HepG2 (cell line): Measurements from ENCODE around the gene RNPS1. TPM values are rescaled to one million over a fixed set of nuclear protein-coding genes. Genes with fewer than 3 reads are reported as not detected.

Experiments used
- BRF2 ChIP-seq: sonication (generic); formaldehyde crosslinking; IDR thresholded peaks from 2 replicates; pipeline ENCODE4 v1.8.1; 2022; ENCODE audit warnings: mild to moderate bottlenecking, missing genetic modification reagents
- EED ChIP-seq: sonication (generic); formaldehyde crosslinking; IDR thresholded peaks from 2 replicates; pipeline ENCODE4 v1.5.0; 2020; ENCODE audit warnings: mild to moderate bottlenecking, missing genetic modification reagents
- HHEX ChIP-seq: IDR thresholded peaks from 2 replicates; pipeline ENCODE4 v1.6.1; 2016; ENCODE audit warnings: control low read depth
- KDM6A ChIP-seq: IDR thresholded peaks from 2 replicates; pipeline ENCODE4 v1.6.1; 2016; ENCODE audit warnings: low read depth
- KMT2A ChIP-seq: sonication (generic); formaldehyde crosslinking; IDR thresholded peaks from 2 replicates; pipeline ENCODE4 v1.4.0; 2020; ENCODE audit warnings: missing genetic modification reagents
- PCBP1 ChIP-seq: fragments of 200-400 bp; formaldehyde crosslinking; IDR thresholded peaks from 2 replicates; pipeline ENCODE4 v1.6.1; 2017; ENCODE audit warnings: mild to moderate bottlenecking, low read depth, low read length, borderline replicate concordance
- PRMT3 ChIP-seq: sonication (generic); formaldehyde crosslinking; IDR thresholded peaks from 2 replicates; pipeline ENCODE4 v1.8.1; 2022; ENCODE audit warnings: low read depth, mild to moderate bottlenecking, moderate library complexity, missing genetic modification reagents, borderline replicate concordance
- TBL1XR1 ChIP-seq: fragments of 150-350 bp; IDR thresholded peaks from 2 replicates; pipeline ENCODE4 v1.6.1; 2014; ENCODE audit warnings: borderline replicate concordance, low read length; ENCODE audit not compliant: partially characterized antibody
- TFDP2 ChIP-seq: sonication (generic); formaldehyde crosslinking; IDR thresholded peaks from 2 replicates; pipeline ENCODE4 v1.4.0; 2020; ENCODE audit warnings: missing genetic modification reagents
- ZBTB1 ChIP-seq: sonication (generic); formaldehyde crosslinking; IDR thresholded peaks from 2 replicates; pipeline ENCODE4 v1.4.0; 2020; ENCODE audit warnings: missing genetic modification reagents, borderline replicate concordance
- ZBTB40 ChIP-seq, 2 experiments: fragments of 450-650 bp in 1 of 2; sonication (generic) in 1 of 2; formaldehyde crosslinking in 1 of 2; IDR thresholded peaks; 2 replicates each; pipeline versions ENCODE4 v1.6.1 to v1.8.0; 2016 to 2022; ENCODE audit warnings: antibody characterized with exemption in 1 of 2, mild to moderate bottlenecking in 1 of 2, missing genetic modification reagents in 1 of 2
- ZNF331 ChIP-seq: sonication (generic); formaldehyde crosslinking; IDR thresholded peaks from 2 replicates; pipeline ENCODE4 v1.4.0; 2020; ENCODE audit warnings: missing genetic modification reagents
- ZNF34 ChIP-seq: sonication (generic); formaldehyde crosslinking; IDR thresholded peaks from 2 replicates; pipeline ENCODE4 v1.4.0; 2020; ENCODE audit warnings: mild to moderate bottlenecking, missing genetic modification reagents, borderline replicate concordance
- ZNF510 ChIP-seq: sonication (generic); formaldehyde crosslinking; IDR thresholded peaks from 2 replicates; pipeline ENCODE4 v1.4.0; 2020; ENCODE audit warnings: low read depth, mild to moderate bottlenecking, missing genetic modification reagents
- ZNF713 ChIP-seq: sonication (generic); formaldehyde crosslinking; IDR thresholded peaks from 2 replicates; pipeline ENCODE4 v1.4.0; 2020; ENCODE audit warnings: mild to moderate bottlenecking, missing genetic modification reagents
- ZNF724P ChIP-seq: sonication (generic); formaldehyde crosslinking; IDR thresholded peaks from 2 replicates; pipeline ENCODE4 v1.8.0; 2022; ENCODE audit warnings: missing genetic modification reagents, borderline replicate concordance
- polyA plus RNA-seq, 8 experiments: library from polyadenylated mRNA; depleted of rRNA in 3 of 8; stranded (reverse) in 7 of 8; unstranded in 1 of 8; fragments of >200 nt; fragmentation: Illumina TruSeq in 4 of 8; extraction: Trizol in 4 of 8; gene quantifications; 2 replicates each; pipeline versions ENCODE4 v1.2.1 to v1.2.3, GENCODE V29; 2011 to 2016; ENCODE audit warnings: low read depth in 4 of 8, missing spikeins in 1 of 8, mixed read lengths in 1 of 8; ENCODE audit not compliant: insufficient read depth in 1 of 8
- total RNA-seq, 5 experiments: library from RNA; depleted of rRNA; stranded (reverse); fragments of >200 nt; fragmentation: Illumina TruSeq; extraction: Trizol; gene quantifications; 2 replicates each; pipeline ENCODE4 v1.2.3, GENCODE V29; 2016; ENCODE audit warnings: low read depth in 1 of 5

RNPS1 gene
- total and polyA plus RNA-seq, 2 of the 13 experiments (the other 11 are each of a cell fraction or from before 2014, with no cell fraction given), result 126 to 133 TPM

- TF ChIP-seq ZBTB40 (IDR thresholded peaks at IDR 0.05), result no peak
- peak; percentile 87 for TF ChIP-seq ZBTB40 (CRISPR knock-in tag; IDR thresholded peaks at IDR 0.05)
- TF ChIP-seq ZNF713 (CRISPR knock-in tag), result no peak
- TF ChIP-seq ZBTB1 (CRISPR knock-in tag), result 0 out of 2 replicates have a peak, but pooled peaks have one; percentile 76
- TF ChIP-seq ZNF331 (CRISPR knock-in tag), result 0 out of 2 replicates have a peak, but pooled peaks have one; percentile 3
- TF ChIP-seq KMT2A (CRISPR knock-in tag), result peak; percentile 59
- TF ChIP-seq HHEX (CRISPR knock-in tag), result no peak
- no peak for TF ChIP-seq KDM6A (CRISPR knock-in tag)
- no peak; the same call in 1 of the 2 replicates for TF ChIP-seq ZNF724P (CRISPR knock-in tag)
- peak; percentile 56 for TF ChIP-seq TBL1XR1
- TF ChIP-seq ZNF34, result peak; percentile 84; the same call in 1 of the 2 replicates
- no peak for TF ChIP-seq BRF2 (CRISPR knock-in tag)
- TF ChIP-seq TFDP2, result peak; percentile 9; the same call in 1 of the 2 replicates
- TF ChIP-seq PCBP1, result no peak
- no peak for TF ChIP-seq PRMT3 (CRISPR knock-in tag)
- no peak for TF ChIP-seq EED (CRISPR knock-in tag)
- peak; percentile 22; the same call in 1 of the 2 replicates for TF ChIP-seq ZNF510 (CRISPR knock-in tag)
Observed at GRCh38 chr16:2205104-2205966, 62.6 kb downstream of the RNPS1 start, which contains the start of gene MLST8 (continued).
